NCI-H1436 (cell line): Measurements from ENCODE around the gene RPL28.

Source experiments
- DNase-seq: peaks from one replicate; lab custom pipeline; 2025; lab: John Stamatoyannopoulos, UW

Gene RPL28

GRCh38 chr19:55373306-55373992 lies 12.3 kb upstream of the RPL28 start:
- no peak for DNase-seq

- no peak for DNase-seq
Measured at GRCh38 chr19:55373993-55374757, 11.6 kb upstream of the RPL28 start.

GRCh38 chr19:55376241-55376933 lies 9.3 kb upstream of the RPL28 start, which contains the start of gene TMEM190:
Gene TMEM190 (plus strand): TSS chr19:55376826. CDS start chr19:55376854, 28 bp downstream.
- no peak for DNase-seq

GRCh38 chr19:55377356-55378131 lies 8.2 kb upstream of the RPL28 start:
- DNase-seq = no peak

GRCh38 chr19:55379174-55379573 lies 6.6 kb upstream of the RPL28 start:
- DNase-seq = no peak

GRCh38 chr19:55382013-55382412 lies 3.7 kb upstream of the RPL28 start:
- DNase-seq = no peak

GRCh38 chr19:55382522-55383054 lies 3.1 kb upstream of the RPL28 start:
- DNase-seq = no peak

GRCh38 chr19:55383279-55384130 lies 2.2 kb upstream of the RPL28 start:
- DNase-seq = peak; percentile 75

- peak; percentile 23 for DNase-seq
Measured at GRCh38 chr19:55384131-55384919, 1.4 kb upstream of the RPL28 start, which contains the start of gene TMEM238. Gene TMEM238 (minus strand): TSS chr19:55384292. CDS start chr19:55384259, 33 bp downstream.

- peak; percentile 98 for DNase-seq
Measured at GRCh38 chr19:55384920-55385723, 610 bp upstream of the RPL28 start.

GRCh38 chr19:55386493-55386971 lies 800 bp downstream of the RPL28 start:
- no peak for DNase-seq

- no peak for DNase-seq
Measured at GRCh38 chr19:55387736-55388497, 2.2 kb downstream of the RPL28 start.

- DNase-seq = no peak
Measured at GRCh38 chr19:55389386-55390317, 3.9 kb downstream of the RPL28 start.

- no peak for DNase-seq
Measured at GRCh38 chr19:55390461-55390880, 4.7 kb downstream of the RPL28 start.

GRCh38 chr19:55391191-55391670 lies 5.5 kb downstream of the RPL28 start:
- no peak for DNase-seq

- no peak for DNase-seq
Measured at GRCh38 chr19:55391702-55392615, 6.2 kb downstream of the RPL28 start.
